Measurements from ENCODE around the gene MYO16. TPM values are rescaled to one million over a fixed set of nuclear protein-coding genes. Genes with fewer than 3 reads are reported as not detected.

The MYO16 gene
- total RNA-seq, 1 experiment from 2014 or later = not detected

DNA sequence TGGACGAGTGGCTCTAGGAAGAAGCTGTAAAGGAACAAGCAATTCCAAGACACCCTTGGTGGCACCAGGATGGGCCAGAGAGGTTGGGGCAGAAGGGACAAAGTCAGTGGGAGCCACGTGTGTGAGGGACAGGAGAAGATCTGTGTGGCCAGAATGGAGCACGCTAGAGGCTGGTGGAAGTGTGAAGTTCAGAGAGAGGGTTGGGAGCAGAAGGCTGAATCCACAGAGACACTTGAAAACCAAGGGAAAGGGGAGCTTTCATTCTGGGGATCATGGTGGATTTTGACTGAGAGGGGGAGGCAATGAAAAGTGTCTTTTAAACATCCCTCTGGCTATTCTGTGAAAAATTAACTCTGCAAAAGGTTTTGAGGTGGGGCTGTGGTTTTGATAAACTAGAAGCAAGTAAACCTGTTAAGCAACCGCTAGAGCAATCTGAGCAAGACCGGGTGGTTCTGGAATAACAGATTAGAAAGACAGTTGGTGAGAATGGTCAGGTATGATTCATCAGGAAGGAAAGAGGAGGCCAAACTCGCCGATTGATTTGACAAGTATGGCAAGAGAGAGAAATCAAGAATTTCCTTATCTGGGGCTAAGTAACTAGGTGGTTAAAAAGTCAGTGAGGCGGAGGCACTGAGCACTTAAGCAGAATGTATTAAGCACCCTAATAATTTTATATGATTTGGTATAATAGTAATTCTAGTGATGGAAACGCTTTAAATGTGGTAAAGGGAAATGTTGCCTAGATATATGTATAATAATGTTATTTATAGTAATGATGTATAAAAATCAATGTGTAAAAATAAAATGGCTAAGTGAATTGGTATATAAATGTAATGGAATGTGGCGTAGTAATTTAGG lies 140.0 kb downstream of the MYO16 start:
- no peak overlapping the region for H2AFZ ChIP-seq (ENCODE audit: low read length)
- H2BK5ac ChIP-seq (ENCODE audit: insufficient read length, low read length) = no peak overlapping the region
- no peak for DNase-seq
- no peak overlapping the region for H2BK20ac ChIP-seq (ENCODE audit: low read depth, low read length, poor library complexity, severe bottlenecking)
- 100% methylated on average over 2 of the region's 10 CpGs for WGBS (ENCODE audit: extremely low coverage, insufficient read length, low lambda C conversion rate)
- Mint-ChIP-seq H3K9me3 (no peaks in the 10 kb centered on the region), H3K4me1 (no peaks in the 10 kb centered on the region), H3K27me3 (ENCODE audit: low read depth) (no peaks in the 10 kb centered on the region), H3K4me3 (no peak overlapping the region), H3K36me3 (ENCODE audit: insufficient read depth in 1 of 3, low read depth in 3 of 3) (no peaks in the 10 kb centered on the region), H3K27ac (peak overlapping the region in 1 of 3 experiments; percentile 2; a peak in 2 of 7 replicates)
- no peaks in the 10 kb centered on the region for H3K79me1 ChIP-seq (ENCODE audit: insufficient read depth, low read depth, low read length, poor library complexity, severe bottlenecking)
- no peaks in the 10 kb centered on the region for H4K20me1 ChIP-seq (ENCODE audit: control insufficient read depth, insufficient read depth, insufficient read length)
- no peak overlapping the region for H2AK5ac ChIP-seq (ENCODE audit: insufficient read length, low read length)
- H3K14ac ChIP-seq (ENCODE audit: insufficient read depth, low read length) = no peak overlapping the region
- no peaks in the 10 kb centered on the region for H3K4me1 ChIP-seq (ENCODE audit: insufficient read depth, low read length)
- no peak overlapping the region for H2BK120ac ChIP-seq (ENCODE audit: low read depth, low read length, poor library complexity, severe bottlenecking)
- no peak overlapping the region for H3K9ac ChIP-seq (ENCODE audit: extremely low read depth, insufficient read length, low read length)
- H3K79me2 ChIP-seq (ENCODE audit: insufficient read depth, low read length) = no peaks in the 10 kb centered on the region
- no peaks in the 10 kb centered on the region for H3K23me2 ChIP-seq (ENCODE audit: insufficient read length, low read depth, low read length, poor library complexity, severe bottlenecking)
- no peak overlapping the region for H3K18ac ChIP-seq (ENCODE audit: insufficient read length, low read depth, low read length)
- H3K56ac ChIP-seq (ENCODE audit: insufficient read length, low read depth, low read length) = no peak overlapping the region
- no peaks in the 10 kb centered on the region for H3K27me3 ChIP-seq (ENCODE audit: insufficient read depth, low read length)
- no peak overlapping the region for H4K8ac ChIP-seq (replicated peaks; ENCODE audit: insufficient read length, low read depth, low read length)
- no peak overlapping the region for H4K91ac ChIP-seq (ENCODE audit: insufficient read length, low read depth, low read length)
- H3K4ac ChIP-seq (ENCODE audit: low read depth, low read length) = no peak overlapping the region
- no peak overlapping the region for H3K23ac ChIP-seq (ENCODE audit: insufficient read length, low read depth, low read length)
- H3K27ac ChIP-seq (ENCODE audit: insufficient read length, low read depth, low read length) = no peak overlapping the region
- H2BK15ac ChIP-seq (ENCODE audit: low read depth, low read length) = no peak overlapping the region
- H4K5ac ChIP-seq (ENCODE audit: insufficient read length, low read depth, low read length) = no peak overlapping the region
- no peaks in the 10 kb centered on the region for H3K9me3 ChIP-seq (ENCODE audit: control insufficient read depth, low read depth, low read length)
- no peak overlapping the region for H3T11ph ChIP-seq (ENCODE audit: low read length)
- TF ChIP-seq, protein P1, sequence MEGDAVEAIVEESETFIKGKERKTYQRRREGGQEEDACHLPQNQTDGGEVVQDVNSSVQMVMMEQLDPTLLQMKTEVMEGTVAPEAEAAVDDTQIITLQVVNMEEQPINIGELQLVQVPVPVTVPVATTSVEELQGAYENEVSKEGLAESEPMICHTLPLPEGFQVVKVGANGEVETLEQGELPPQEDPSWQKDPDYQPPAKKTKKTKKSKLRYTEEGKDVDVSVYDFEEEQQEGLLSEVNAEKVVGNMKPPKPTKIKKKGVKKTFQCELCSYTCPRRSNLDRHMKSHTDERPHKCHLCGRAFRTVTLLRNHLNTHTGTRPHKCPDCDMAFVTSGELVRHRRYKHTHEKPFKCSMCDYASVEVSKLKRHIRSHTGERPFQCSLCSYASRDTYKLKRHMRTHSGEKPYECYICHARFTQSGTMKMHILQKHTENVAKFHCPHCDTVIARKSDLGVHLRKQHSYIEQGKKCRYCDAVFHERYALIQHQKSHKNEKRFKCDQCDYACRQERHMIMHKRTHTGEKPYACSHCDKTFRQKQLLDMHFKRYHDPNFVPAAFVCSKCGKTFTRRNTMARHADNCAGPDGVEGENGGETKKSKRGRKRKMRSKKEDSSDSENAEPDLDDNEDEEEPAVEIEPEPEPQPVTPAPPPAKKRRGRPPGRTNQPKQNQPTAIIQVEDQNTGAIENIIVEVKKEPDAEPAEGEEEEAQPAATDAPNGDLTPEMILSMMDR (conservative IDR thresholded peaks at IDR 0.05) = no peak
- no peak overlapping the region for H2BK12ac ChIP-seq (ENCODE audit: insufficient read length, low read depth, low read length)
- no peak overlapping the region for H3K4me2 ChIP-seq (ENCODE audit: insufficient read depth, insufficient read length, low read length)
